ENCODE results near the gene CAPZB.

- TF ChIP-seq CTCF (IDR thresholded peaks at IDR 0.05 in 8 of 11, conservative IDR thresholded peaks at IDR 0.05 in 3 of 11) (no peak), POLR2A (IDR thresholded peaks at IDR 0.05) (no peak)
These were observed 72.7 kb downstream of the CAPZB start for GRCh38 chr1:19412654-19413053.

All from spleen (tissue), 7 donors.